ENCODE results near the gene P2RX3.
"Not testable (repeated sequence)": the region's sequence is repeated elsewhere in the genome, so short reads cannot be mapped to it uniquely, and the experiment has no call there.

The P2RX3 gene

GRCh38 chr11:57399221-57399620 is 61.1 kb downstream of the P2RX3 start:
- no peak overlapping the region for H3K4me3 Mint-ChIP-seq
- H3K27me3 Mint-ChIP-seq, result no peaks in the 10 kb centered on the region
- H3K36me3 Mint-ChIP-seq (ENCODE audit: low read depth), result peaks cover 15% of the 10 kb centered on the region
- H3K9me3 Mint-ChIP-seq, result no peaks in the 10 kb centered on the region
- no peak overlapping the region for H3K27ac Mint-ChIP-seq
- peaks cover 4% of the 10 kb centered on the region for H3K4me1 Mint-ChIP-seq (ENCODE audit: low read depth)

DNA sequence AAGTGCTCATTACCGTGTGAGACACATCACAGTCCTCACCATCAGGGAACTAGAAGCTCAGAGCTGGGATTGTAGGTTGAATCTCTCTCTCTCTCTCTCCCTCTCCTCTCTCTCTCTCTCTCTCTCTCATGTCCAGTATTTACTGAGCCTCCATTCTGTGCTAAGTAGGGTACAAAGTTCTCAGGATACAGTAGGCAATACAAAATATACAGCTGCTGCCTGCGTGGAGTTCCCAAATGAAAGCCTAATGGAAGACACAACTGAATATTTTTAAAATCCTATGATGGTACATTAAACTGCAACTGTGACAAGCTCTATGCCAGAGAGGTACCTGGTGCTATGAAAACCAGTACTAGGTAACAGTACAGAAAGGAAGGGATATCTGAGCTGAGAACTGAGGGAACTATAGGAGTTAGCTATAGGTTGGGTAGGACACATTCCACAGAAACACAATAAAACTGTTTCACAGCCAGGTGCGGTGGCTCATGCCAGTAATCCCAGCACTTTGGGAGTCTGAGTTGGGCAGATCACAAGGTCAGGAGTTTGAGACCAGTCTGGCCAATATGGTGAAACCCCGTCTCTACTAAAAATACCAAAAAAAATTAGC is 61.9 kb downstream of the P2RX3 start:
- Mint-ChIP-seq H3K9me3 (no peaks in the 10 kb centered on the region), H3K36me3 (ENCODE audit: low read depth) (peaks cover 23% of the 10 kb centered on the region), H3K27me3 (no peaks in the 10 kb centered on the region), H3K4me3 (no peak overlapping the region), H3K4me1 (ENCODE audit: low read depth) (peaks cover 13% of the 10 kb centered on the region), H3K27ac (no peak overlapping the region)

- no peak overlapping the region for H3K27ac Mint-ChIP-seq
These were observed 64.2 kb downstream of the P2RX3 start for GRCh38 chr11:57402188-57403002.

GRCh38 chr11:57403003-57403801 is 65.0 kb downstream of the P2RX3 start:
- Mint-ChIP-seq H3K36me3 (ENCODE audit: low read depth) (peaks cover 55% of the 10 kb centered on the region), H3K4me1 (ENCODE audit: low read depth) (peaks cover 44% of the 10 kb centered on the region), H3K27ac (peak overlapping the region; percentile 80)
- H3K4me3 Mint-ChIP-seq, H3K27me3 Mint-ChIP-seq, H3K9me3 Mint-ChIP-seq: not testable (repeated sequence)

More at GRCh38 chr11:57402188-57403002, 64.2 kb downstream of the P2RX3 start:
- no peak overlapping the region for H3K4me3 Mint-ChIP-seq
- peaks cover 36% of the 10 kb centered on the region for H3K4me1 Mint-ChIP-seq (ENCODE audit: low read depth)
- no peaks in the 10 kb centered on the region for H3K9me3 Mint-ChIP-seq
- H3K36me3 Mint-ChIP-seq (ENCODE audit: low read depth), result peaks cover 47% of the 10 kb centered on the region
- no peaks in the 10 kb centered on the region for H3K27me3 Mint-ChIP-seq

DNA sequence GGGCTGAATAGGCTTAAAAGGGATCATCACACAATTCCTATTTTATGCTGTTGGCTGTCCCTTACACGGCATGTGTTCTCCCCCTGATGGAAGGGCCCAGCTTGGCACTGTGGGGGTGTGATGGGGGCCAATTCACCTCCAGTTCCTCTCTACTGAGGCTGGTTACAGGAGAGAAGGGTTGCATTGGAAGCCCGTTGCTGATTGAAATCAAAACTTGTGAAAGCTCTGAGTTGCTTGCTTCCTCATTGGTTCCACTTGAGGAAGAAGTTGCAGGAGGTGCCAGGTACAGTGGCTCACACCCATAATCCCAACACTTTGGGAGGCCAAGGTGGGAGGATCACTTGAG is 65.6 kb downstream of the P2RX3 start:
- Mint-ChIP-seq H3K27ac (peak overlapping the region; percentile 80), H3K4me3 (no peak overlapping the region), H3K27me3 (no peaks in the 10 kb centered on the region), H3K36me3 (ENCODE audit: low read depth) (peaks cover 60% of the 10 kb centered on the region), H3K9me3 (no peaks in the 10 kb centered on the region), H3K4me1 (ENCODE audit: low read depth) (peaks cover 48% of the 10 kb centered on the region)

- H3K27ac Mint-ChIP-seq, result peak overlapping the region; percentile 90
- no peaks in the 10 kb centered on the region for H3K9me3 Mint-ChIP-seq
- no peaks in the 10 kb centered on the region for H3K27me3 Mint-ChIP-seq
- H3K36me3 Mint-ChIP-seq (ENCODE audit: low read depth), result peaks cover 76% of the 10 kb centered on the region
- H3K4me3 Mint-ChIP-seq, result peak overlapping the region; percentile 31
- peaks cover 64% of the 10 kb centered on the region for H3K4me1 Mint-ChIP-seq (ENCODE audit: low read depth)
These were observed 67.2 kb downstream of the P2RX3 start for GRCh38 chr11:57405271-57405860.

- peaks cover 71% of the 10 kb centered on the region for H3K4me1 Mint-ChIP-seq (ENCODE audit: low read depth)
- H3K4me3 Mint-ChIP-seq, result peak overlapping the region; percentile 43
- peak overlapping the region; percentile 90 for H3K27ac Mint-ChIP-seq
- no peaks in the 10 kb centered on the region for H3K27me3 Mint-ChIP-seq
- no peaks in the 10 kb centered on the region for H3K9me3 Mint-ChIP-seq
- peaks cover 84% of the 10 kb centered on the region for H3K36me3 Mint-ChIP-seq (ENCODE audit: low read depth)
These were observed 68.3 kb downstream of the P2RX3 start for GRCh38 chr11:57406337-57406904.

- Mint-ChIP-seq H3K4me1 (ENCODE audit: low read depth) (peaks cover 76% of the 10 kb centered on the region), H3K27me3 (no peaks in the 10 kb centered on the region), H3K27ac (peak overlapping the region; percentile 90), H3K36me3 (ENCODE audit: low read depth) (peaks cover 92% of the 10 kb centered on the region), H3K9me3 (no peaks in the 10 kb centered on the region), H3K4me3 (peak overlapping the region; percentile 43)
These were observed 69.1 kb downstream of the P2RX3 start for GRCh38 chr11:57407010-57407920.

DNA sequence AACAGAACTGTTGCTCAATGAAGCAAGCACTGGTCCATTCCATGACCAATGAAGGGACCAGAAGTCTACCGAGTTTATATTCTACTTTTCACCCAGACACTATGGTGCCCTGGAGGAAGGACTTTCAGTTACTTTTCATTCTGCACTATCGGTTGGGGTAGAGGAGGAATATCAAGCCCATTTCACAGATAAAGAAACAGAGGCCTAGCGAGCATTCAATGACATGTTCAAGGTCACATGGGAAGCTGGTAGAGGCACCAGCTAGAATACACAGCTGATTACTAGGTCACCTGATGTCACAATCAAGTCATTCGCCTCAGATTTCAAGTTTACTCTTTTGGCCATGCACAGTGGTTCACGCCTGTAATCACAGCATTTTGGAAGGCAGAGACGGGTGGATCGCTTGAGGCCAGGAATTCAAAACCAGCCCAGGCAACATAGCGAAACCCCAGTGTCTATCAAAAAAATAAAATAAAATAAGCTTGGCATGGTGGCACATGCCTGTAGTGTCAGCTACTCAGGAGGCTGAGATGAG is 69.9 kb downstream of the P2RX3 start:
- Mint-ChIP-seq H3K27me3 (no peaks in the 10 kb centered on the region), H3K36me3 (ENCODE audit: low read depth) (peaks cover 90% of the 10 kb centered on the region), H3K27ac (peak overlapping the region; percentile 90), H3K4me1 (ENCODE audit: low read depth) (peaks cover 81% of the 10 kb centered on the region), H3K9me3 (no peaks in the 10 kb centered on the region), H3K4me3 (no peak overlapping the region)

GRCh38 chr11:57408771-57409170 is 70.6 kb downstream of the P2RX3 start:
- Mint-ChIP-seq H3K4me3 (no peak overlapping the region), H3K27ac (peak overlapping the region; percentile 66), H3K27me3 (no peaks in the 10 kb centered on the region), H3K4me1 (ENCODE audit: low read depth) (peaks cover 86% of the 10 kb centered on the region), H3K9me3 (no peaks in the 10 kb centered on the region), H3K36me3 (ENCODE audit: low read depth) (peaks cover 92% of the 10 kb centered on the region)

GRCh38 chr11:57409321-57410100 is 71.4 kb downstream of the P2RX3 start:
- H3K36me3 Mint-ChIP-seq (ENCODE audit: low read depth), result peaks cover 94% of the 10 kb centered on the region
- peaks cover 88% of the 10 kb centered on the region for H3K4me1 Mint-ChIP-seq (ENCODE audit: low read depth)
- no peaks in the 10 kb centered on the region for H3K9me3 Mint-ChIP-seq
- H3K27ac Mint-ChIP-seq, result peak overlapping the region; percentile 66
- H3K27me3 Mint-ChIP-seq, result no peaks in the 10 kb centered on the region
- peak overlapping the region; percentile 42 for H3K4me3 Mint-ChIP-seq

DNA sequence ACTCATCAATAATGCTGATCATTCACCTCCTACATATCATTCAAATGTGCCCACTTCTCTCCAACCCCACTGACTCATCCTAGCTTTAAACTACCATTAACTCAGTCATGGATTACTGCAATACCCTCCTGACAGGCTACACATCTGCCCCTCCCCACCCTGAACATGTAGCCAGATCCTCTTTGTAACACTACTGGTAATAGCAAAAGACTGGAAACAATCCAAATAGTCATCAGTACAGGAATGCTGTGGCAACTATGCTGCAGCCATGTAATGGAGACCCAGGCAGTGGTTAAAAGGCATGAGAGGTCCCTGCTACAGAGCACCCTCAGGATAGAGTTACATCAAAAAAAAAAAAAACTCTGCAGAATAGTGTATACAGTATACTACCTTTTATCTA is 72.1 kb downstream of the P2RX3 start:
- Mint-ChIP-seq H3K36me3 (ENCODE audit: low read depth) (peaks cover 94% of the 10 kb centered on the region), H3K9me3 (no peaks in the 10 kb centered on the region), H3K4me3 (no peak overlapping the region), H3K27me3 (no peaks in the 10 kb centered on the region), H3K27ac (no peak overlapping the region), H3K4me1 (ENCODE audit: low read depth) (peaks cover 88% of the 10 kb centered on the region)

DNA sequence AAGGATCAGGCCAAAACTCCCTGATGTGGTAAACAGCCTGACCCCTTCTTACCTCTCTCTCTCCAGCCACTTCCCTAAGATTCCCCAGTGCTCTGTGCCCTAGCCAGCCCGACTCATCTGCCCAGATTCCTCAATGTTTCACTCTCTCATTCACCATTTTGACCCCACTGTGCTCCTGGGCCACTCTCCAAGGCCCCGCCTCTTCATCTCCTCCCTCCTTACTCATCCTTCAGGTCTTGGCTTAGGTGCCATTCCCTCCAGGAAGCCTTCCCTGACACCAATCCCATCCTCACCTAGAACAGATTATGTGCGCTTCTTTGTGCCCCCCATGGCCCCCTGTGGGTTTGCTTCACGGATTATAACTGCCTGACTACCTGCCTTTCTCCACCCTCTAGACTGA is 75.5 kb downstream of the P2RX3 start:
- Mint-ChIP-seq H3K27me3 (no peaks in the 10 kb centered on the region), H3K36me3 (ENCODE audit: low read depth) (peaks cover 92% of the 10 kb centered on the region), H3K4me3 (peak overlapping the region; percentile 20), H3K9me3 (no peaks in the 10 kb centered on the region), H3K27ac (peak overlapping the region; percentile 28), H3K4me1 (ENCODE audit: low read depth) (peaks cover 79% of the 10 kb centered on the region)

Measured in stimulated activated naive CD8-positive, alpha-beta T cell treated with anti-CD3 and anti-CD28 coated beads, Interleukin-15, Interleukin-2, amounts not matched to agents 100 ng/mL and 50 ng/mL, for 24 hours (primary cell).